ENCODE measurements around the gene PSMB10. TPM values are rescaled to one million over a fixed set of nuclear protein-coding genes. Genes with fewer than 3 reads are reported as not detected.

The PSMB10 gene
- total RNA-seq, 1 donor from 2014 or later, result 82.7 TPM

- H3K27me3 ChIP-seq (ENCODE audit: low read depth), result no peaks in the 10 kb centered on the region
- TF ChIP-seq, protein P1, sequence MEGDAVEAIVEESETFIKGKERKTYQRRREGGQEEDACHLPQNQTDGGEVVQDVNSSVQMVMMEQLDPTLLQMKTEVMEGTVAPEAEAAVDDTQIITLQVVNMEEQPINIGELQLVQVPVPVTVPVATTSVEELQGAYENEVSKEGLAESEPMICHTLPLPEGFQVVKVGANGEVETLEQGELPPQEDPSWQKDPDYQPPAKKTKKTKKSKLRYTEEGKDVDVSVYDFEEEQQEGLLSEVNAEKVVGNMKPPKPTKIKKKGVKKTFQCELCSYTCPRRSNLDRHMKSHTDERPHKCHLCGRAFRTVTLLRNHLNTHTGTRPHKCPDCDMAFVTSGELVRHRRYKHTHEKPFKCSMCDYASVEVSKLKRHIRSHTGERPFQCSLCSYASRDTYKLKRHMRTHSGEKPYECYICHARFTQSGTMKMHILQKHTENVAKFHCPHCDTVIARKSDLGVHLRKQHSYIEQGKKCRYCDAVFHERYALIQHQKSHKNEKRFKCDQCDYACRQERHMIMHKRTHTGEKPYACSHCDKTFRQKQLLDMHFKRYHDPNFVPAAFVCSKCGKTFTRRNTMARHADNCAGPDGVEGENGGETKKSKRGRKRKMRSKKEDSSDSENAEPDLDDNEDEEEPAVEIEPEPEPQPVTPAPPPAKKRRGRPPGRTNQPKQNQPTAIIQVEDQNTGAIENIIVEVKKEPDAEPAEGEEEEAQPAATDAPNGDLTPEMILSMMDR (IDR thresholded peaks at IDR 0.05), result no peak
- peaks cover 24% of the 10 kb centered on the region for H3K4me1 ChIP-seq
- intact Hi-C loops (cut with DNase I), result no loop called here
- DNase-seq, result no peak
- no peak overlapping the region for H3K27ac ChIP-seq
- H3K36me3 ChIP-seq, result peaks cover 45% of the 10 kb centered on the region
- no peaks in the 10 kb centered on the region for H3K9me3 ChIP-seq
- no peak for ATAC-seq
- H3K4me3 ChIP-seq, result no peak overlapping the region
Measured at GRCh38 chr16:67885545-67885944, 51.1 kb downstream of the PSMB10 start.

- TF ChIP-seq, protein P1 (IDR thresholded peaks at IDR 0.05), result no peak
- Histone ChIP-seq H3K36me3 (peaks cover 54% of the 10 kb centered on the region), H3K4me3 (peak within 1 kb of the TSS; percentile 30), H3K27ac (peak within 1 kb of the TSS; percentile 41), H3K27me3 (ENCODE audit: low read depth) (no peaks in the 10 kb centered on the region), H3K4me1 (peaks cover 24% of the 10 kb centered on the region), H3K9me3 (no peaks in the 10 kb centered on the region)
- ATAC-seq (peak; percentile 87 to 89), DNase-seq (peak; percentile 86)
- intact Hi-C loops (cut with DNase I), result no loop called here
Measured at GRCh38 chr16:67884684-67885083, 52.0 kb downstream of the PSMB10 start, which contains the start of gene NRN1L. Gene NRN1L (plus strand): TSS chr16:67884885. CDS start chr16:67884904, 19 bp downstream.

Other genes with a start within 250 kb of the PSMB10 start
- 18.9 TPM for gene GFOD2, start 217.5 kb downstream of the PSMB10 start, total RNA-seq
- 21.7 TPM for gene RANBP10, start 130.3 kb downstream of the PSMB10 start, total RNA-seq
- gene TSNAXIP1, start 130.0 kb downstream of the PSMB10 start, total RNA-seq, result 3.5 TPM
- 26.1 TPM for gene THAP11, start 94.5 kb downstream of the PSMB10 start, total RNA-seq
- gene NUTF2, start 89.9 kb downstream of the PSMB10 start, total RNA-seq, result 55.8 TPM
- gene CENPT, start 89.2 kb downstream of the PSMB10 start, total RNA-seq, result 29.9 TPM
- 51.2 TPM for gene EDC4, start 63.8 kb downstream of the PSMB10 start, total RNA-seq
- gene NRN1L, start 52.0 kb downstream of the PSMB10 start, total RNA-seq, result 1.7 TPM
- gene PSKH1, start 43.6 kb downstream of the PSMB10 start, total RNA-seq, result 28.3 TPM
- gene CTRL, start 5.0 kb downstream of the PSMB10 start, total RNA-seq, result 0.59 TPM
- gene LCAT, start 7.3 kb upstream of the PSMB10 start, total RNA-seq, result 33.8 TPM
- 80.3 TPM for gene SLC12A4, start 31.8 kb upstream of the PSMB10 start, total RNA-seq
- 0.18 TPM for gene DPEP3, start 43.6 kb upstream of the PSMB10 start, total RNA-seq
- 29.5 TPM for gene DPEP2, start 62.6 kb upstream of the PSMB10 start, total RNA-seq
- gene DPEP2NB, start 79.1 kb upstream of the PSMB10 start, total RNA-seq, result not detected
- gene DDX28, start 86.4 kb upstream of the PSMB10 start, total RNA-seq, result 9.9 TPM
- gene DUS2, start 86.4 kb upstream of the PSMB10 start, total RNA-seq, result 15.1 TPM
- 61.6 TPM for gene NFATC3, start 148.5 kb upstream of the PSMB10 start, total RNA-seq